Measurements from ENCODE around the gene MAP2K7. TPM values are rescaled to one million over a fixed set of nuclear protein-coding genes. Genes with fewer than 3 reads are reported as not detected.

Gene MAP2K7
- total RNA-seq, 2 donors from 2014 or later = 26.3 to 38.3 TPM

GRCh38 chr19:7961920-7962626 lies 58.4 kb downstream of the MAP2K7 start:
- intact Hi-C loops (cut with DNase I) = no loop called here
- Histone ChIP-seq H3K9ac (ENCODE audit: low read depth in 2 of 2, low read length in 2 of 2) (no peak overlapping the region), H3K27me3 (no peaks in the 10 kb centered on the region), H3K4me3 (no peak overlapping the region), H3K9me3 (no peaks in the 10 kb centered on the region), H3K36me3 (peaks cover 8% of the 10 kb centered on the region), H3K27ac (no peak overlapping the region), H3K4me1 (no peaks in the 10 kb centered on the region)
- DNase-seq = no peak
- no peak for TF ChIP-seq CTCF (IDR thresholded peaks at IDR 0.05)

- no peaks in the 10 kb centered on the region for H3K4me1 ChIP-seq
- TF ChIP-seq CTCF (IDR thresholded peaks at IDR 0.05) = no peak
- DNase-seq = no peak
- H3K9me3 ChIP-seq = no peaks in the 10 kb centered on the region
- no peak overlapping the region for H3K4me3 ChIP-seq
- H3K36me3 ChIP-seq = peaks cover 12% of the 10 kb centered on the region
- H3K9ac ChIP-seq (ENCODE audit: low read depth in 2 of 2, low read length in 2 of 2) = no peak overlapping the region
- H3K27ac ChIP-seq = no peak overlapping the region
- intact Hi-C loops (cut with DNase I) = no loop called here
- no peaks in the 10 kb centered on the region for H3K27me3 ChIP-seq
These were observed 59.1 kb downstream of the MAP2K7 start for GRCh38 chr19:7962644-7963268.

- no peaks in the 10 kb centered on the region for H3K4me1 ChIP-seq
- no peaks in the 10 kb centered on the region for H3K27me3 ChIP-seq
- intact Hi-C loops (cut with DNase I) = no loop called here
- H3K9me3 ChIP-seq = no peaks in the 10 kb centered on the region
- H3K4me3 ChIP-seq = no peak overlapping the region
- H3K27ac ChIP-seq = no peak overlapping the region
- no peak for TF ChIP-seq CTCF (IDR thresholded peaks at IDR 0.05)
- no peak overlapping the region for H3K9ac ChIP-seq (ENCODE audit: low read depth in 2 of 2, low read length in 2 of 2)
- DNase-seq = no peak
- peaks cover 12% of the 10 kb centered on the region for H3K36me3 ChIP-seq
These were observed 59.9 kb downstream of the MAP2K7 start for GRCh38 chr19:7963566-7963965.

Other genes with a start within 250 kb of the MAP2K7 start
- gene RETN, start 234.8 kb upstream of the MAP2K7 start, total RNA-seq = not detected
- under 1 TPM in 1 of 2 donors, not detected in 1; 0.20 TPM for gene MCEMP1, start 226.8 kb upstream of the MAP2K7 start, total RNA-seq
- 100 to 1,000 TPM; 107 to 139 TPM for gene TRAPPC5, start 223.0 kb upstream of the MAP2K7 start, total RNA-seq
- gene FCER2, start 201.7 kb upstream of the MAP2K7 start, total RNA-seq = 1 to 10 TPM in 1 of 2 donors, under 1 TPM in 1; 0.35 to 1.3 TPM
- gene CLEC4G, start 171.8 kb upstream of the MAP2K7 start, total RNA-seq = under 1 TPM; 0.17 to 0.53 TPM
- gene CD209, start 156.3 kb upstream of the MAP2K7 start, total RNA-seq = 10 to 100 TPM in 1 of 2 donors, 1 to 10 TPM in 1; 4.0 to 12.1 TPM
- not detected for gene CLEC4M, start 140.6 kb upstream of the MAP2K7 start, total RNA-seq
- 10 to 100 TPM; 10.6 to 12.0 TPM for gene EVI5L, start 73.7 kb upstream of the MAP2K7 start, total RNA-seq
- gene PRR36, start 29.5 kb upstream of the MAP2K7 start, total RNA-seq = under 1 TPM; 0.22 to 0.37 TPM
- 1 to 10 TPM; 2.9 to 4.0 TPM for gene LRRC8E, start 15.4 kb upstream of the MAP2K7 start, total RNA-seq
- not detected for gene TGFBR3L, start 11.0 kb downstream of the MAP2K7 start, total RNA-seq
- 10 to 100 TPM; 13.4 to 15.4 TPM for gene SNAPC2, start 16.5 kb downstream of the MAP2K7 start, total RNA-seq
- 1 to 10 TPM; 1.5 to 4.4 TPM for gene CTXN1, start 22.3 kb downstream of the MAP2K7 start, total RNA-seq
- gene TIMM44, start 39.8 kb downstream of the MAP2K7 start, total RNA-seq = 100 to 1,000 TPM in 1 of 2 donors, 10 to 100 TPM in 1; 50.8 to 118 TPM
- gene ELAVL1, start 101.8 kb downstream of the MAP2K7 start, total RNA-seq = 100 to 1,000 TPM in 1 of 2 donors, 10 to 100 TPM in 1; 65.8 to 116 TPM
- not detected for gene CCL25, start 148.9 kb downstream of the MAP2K7 start, total RNA-seq
- gene FBN3, start 245.7 kb downstream of the MAP2K7 start, total RNA-seq = under 1 TPM in 1 of 2 donors, not detected in 1; 0.05 TPM

All from colonic mucosa (tissue), 4 donors.